GM12878 (cell line): Measurements from ENCODE around the gene TBCD.

Source experiments
- CHD1 ChIP-seq: IDR thresholded peaks from 2 replicates; pipeline ENCODE4 v1.6.1; 2012; ENCODE audit warnings: low read depth, low read length, improper control_type of control experiment
- CREM ChIP-seq: IDR thresholded peaks from 2 replicates; pipeline ENCODE4 v1.6.1; 2014; ENCODE audit warnings: antibody characterized with exemption, low read depth
- CTCF ChIP-seq, 3 experiments: IDR thresholded peaks in 2 of 3; conservative IDR thresholded peaks in 1 of 3; 2 replicates each; pipeline ENCODE4 v1.5.1; 2011; ENCODE audit warnings: low read depth in 3 of 3, low read length in 3 of 3, mild to moderate bottlenecking in 3 of 3, control low read depth in 2 of 3, moderate library complexity in 2 of 3, inconsistent platforms in 1 of 3, mixed read lengths in 1 of 3; ENCODE audit not compliant: control insufficient read depth in 2 of 3, insufficient read depth in 1 of 3; ENCODE audit errors: extremely low read depth in 1 of 3
- ELK1 ChIP-seq: IDR thresholded peaks from 2 replicates; pipeline ENCODE4 v1.6.1; 2012; ENCODE audit warnings: low read depth, low read length, improper control_type of control experiment
- MAX ChIP-seq: IDR thresholded peaks from 2 replicates; pipeline ENCODE4 v1.6.1; 2012; ENCODE audit warnings: low read depth, low read length, improper control_type of control experiment
- PAX5 ChIP-seq: IDR thresholded peaks from 2 replicates; pipeline ENCODE4 v1.6.1; 2011; ENCODE audit warnings: low read depth, low read length, borderline replicate concordance
- POLR2A ChIP-seq: IDR thresholded peaks from 2 replicates; pipeline ENCODE4 v1.6.1; 2011; ENCODE audit warnings: low read depth, mild to moderate bottlenecking, low read length
- POLR2AphosphoS2 ChIP-seq: IDR thresholded peaks from 2 replicates; pipeline ENCODE4 v1.6.1; 2011; ENCODE audit warnings: low read depth, mild to moderate bottlenecking, low read length, improper control_type of control experiment, moderate library complexity
- RFX5 ChIP-seq: IDR thresholded peaks from 2 replicates; pipeline ENCODE4 v1.6.1; 2011; ENCODE audit warnings: low read depth, low read length, improper control_type of control experiment
- SIN3A ChIP-seq: IDR thresholded peaks from 2 replicates; pipeline ENCODE4 v1.6.1; 2012; ENCODE audit warnings: low read depth, low read length, improper control_type of control experiment
- SREBF2 ChIP-seq: IDR thresholded peaks from 2 replicates; pipeline ENCODE4 v1.6.1; 2012; ENCODE audit warnings: mild to moderate bottlenecking, low read length
- TAF1 ChIP-seq: IDR thresholded peaks from 2 replicates; pipeline ENCODE4 v1.6.1; 2011; ENCODE audit warnings: mild to moderate bottlenecking, low read depth, low read length, borderline replicate concordance

GRCh38 chr17:82892899-82893565 is 141.2 kb downstream of the TBCD start:
- no peak for TF ChIP-seq CTCF (IDR thresholded peaks at IDR 0.05 in 2 of 3, conservative IDR thresholded peaks at IDR 0.05 in 1 of 3; ENCODE audit: control insufficient read depth in 2 of 3, extremely low read depth in 1 of 3, insufficient read depth in 1 of 3, low read depth in 3 of 3, low read length in 3 of 3)
- no peak for TF ChIP-seq CREM
- no peak for TF ChIP-seq SREBF2
- TF ChIP-seq POLR2AphosphoS2: no peak
- no peak for TF ChIP-seq POLR2A
- TF ChIP-seq MAX: no peak
- no peak for TF ChIP-seq SIN3A
- no peak for TF ChIP-seq TAF1
- no peak for TF ChIP-seq ELK1
- no peak for TF ChIP-seq CHD1
- no peak for TF ChIP-seq RFX5
- TF ChIP-seq PAX5: no peak
